HAP-1 (cell line): ENCODE results near the gene ITFG1.
"Not testable (repeated sequence)": the region's sequence is repeated elsewhere in the genome, so short reads cannot be mapped to it uniquely, and the experiment has no call there.

Experiments used
- DNase-seq, 2 experiments: peaks; one replicate each; pipeline ENCODE4 v3.0.0-alpha.2; 2016 to 2020; ENCODE audit warnings: low spot score in 2 of 2
- H3K27me3 ChIP-seq: fragments of 250-450 bp; sonication (Bioruptor Pico); 2 replicates; pipeline ENCODE4 v1.5.1; 2020; ENCODE audit warnings: low read depth, mild to moderate bottlenecking, moderate library complexity
- H3K36me3 ChIP-seq: fragments of 250-450 bp; sonication (Bioruptor Pico); replicated peaks from 2 replicates; pipeline ENCODE4 v1.5.1; 2020; ENCODE audit warnings: mild to moderate bottlenecking
- H3K4me1 ChIP-seq: fragments of 250-450 bp; sonication (Bioruptor Pico); 2 replicates; pipeline ENCODE4 v1.5.1; 2020; ENCODE audit warnings: mild to moderate bottlenecking
- H3K4me3 ChIP-seq: fragments of 250-450 bp; sonication (Bioruptor Pico); 2 replicates; pipeline ENCODE4 v1.5.1; 2020; ENCODE audit warnings: mild to moderate bottlenecking, moderate library complexity
- H3K9me3 ChIP-seq: fragments of 250-450 bp; sonication (Bioruptor Pico); 2 replicates; pipeline ENCODE4 v1.5.1; 2020; ENCODE audit warnings: mild to moderate bottlenecking, moderate library complexity
- in situ Hi-C: fragments of 300-500 bp; cut with MboI; formaldehyde crosslinking; loops from 3 replicates; pipeline ENCODE4 v1.14.3; 2020; ENCODE audit warnings: low sequenced_read_pairs, inconsistent platforms, mixed read lengths

The ITFG1 gene

DNA sequence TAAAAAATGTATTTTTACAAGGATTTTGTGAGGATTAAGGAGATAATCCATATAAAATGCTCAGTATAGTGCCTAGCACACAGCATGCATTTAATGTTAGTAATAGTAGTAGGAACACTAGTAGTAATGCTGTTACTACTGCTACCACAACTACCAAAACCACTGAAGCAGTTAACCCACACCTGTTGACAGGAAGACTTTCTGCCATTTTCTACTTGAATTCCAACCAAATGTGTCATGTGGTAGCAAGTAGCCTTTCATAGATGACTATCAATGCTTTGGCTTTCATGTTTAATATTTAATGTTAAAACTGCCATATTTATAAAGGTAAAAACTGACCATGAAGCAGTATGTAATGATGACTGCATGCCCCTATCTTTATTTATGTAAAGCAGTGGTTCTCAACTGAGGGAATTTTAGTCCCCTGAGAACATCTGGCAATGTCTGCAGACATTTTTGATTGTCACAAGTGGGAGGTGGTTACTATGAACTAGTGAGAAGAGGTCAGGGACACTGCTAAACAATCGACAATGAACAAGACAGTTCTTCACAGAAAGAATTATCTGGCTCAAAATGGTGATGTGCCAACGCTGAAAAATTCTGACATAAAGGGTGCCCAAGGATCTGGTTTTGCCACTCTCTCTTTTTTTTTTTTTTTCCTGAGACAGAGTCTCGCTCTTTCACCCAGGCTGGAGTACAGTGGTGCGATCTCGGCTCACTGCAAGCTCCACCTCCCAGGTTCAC is 89.4 kb downstream of the ITFG1 start:
- H3K4me1 ChIP-seq, result peaks cover 4% of the 10 kb centered on the region
- no peaks in the 10 kb centered on the region for H3K27me3 ChIP-seq
- no peaks in the 10 kb centered on the region for H3K9me3 ChIP-seq
- DNase-seq, result no peak
- peaks cover 5% of the 10 kb centered on the region; the same call in 1 of the 2 replicates for H3K36me3 ChIP-seq
- H3K4me3 ChIP-seq, result no peak overlapping the region
- in situ Hi-C loops, result no loop called here

GRCh38 chr16:47370536-47370935 is 90.3 kb downstream of the ITFG1 start:
- in situ Hi-C loops, result no loop called here
- Histone ChIP-seq H3K4me3 (no peak overlapping the region), H3K9me3 (no peaks in the 10 kb centered on the region), H3K36me3 (peaks cover 5% of the 10 kb centered on the region; the same call in 1 of the 2 replicates), H3K4me1 (peaks cover 7% of the 10 kb centered on the region), H3K27me3 (no peaks in the 10 kb centered on the region)
- no peak for DNase-seq

- H3K27me3 ChIP-seq, result no peaks in the 10 kb centered on the region
- no peaks in the 10 kb centered on the region for H3K36me3 ChIP-seq
- DNase-seq, result peak in 1 of 2 experiments; percentile 36
- H3K4me1 ChIP-seq, result peaks cover 7% of the 10 kb centered on the region
- no peaks in the 10 kb centered on the region for H3K9me3 ChIP-seq
- H3K4me3 ChIP-seq, result no peak overlapping the region
- in situ Hi-C loops, result no loop called here
Observed at GRCh38 chr16:47366228-47366627, 94.6 kb downstream of the ITFG1 start.

- Histone ChIP-seq H3K36me3 (no peaks in the 10 kb centered on the region), H3K4me1 (peaks cover 7% of the 10 kb centered on the region), H3K4me3 (no peak overlapping the region), H3K27me3 (no peaks in the 10 kb centered on the region), H3K9me3 (no peaks in the 10 kb centered on the region)
- in situ Hi-C loops, result no loop called here
- no peak for DNase-seq
Observed at GRCh38 chr16:47363761-47364160, 97.1 kb downstream of the ITFG1 start.

GRCh38 chr16:47359478-47359877 is 101.4 kb downstream of the ITFG1 start:
- no peaks in the 10 kb centered on the region for H3K36me3 ChIP-seq
- in situ Hi-C loops, result no loop called here

DNA sequence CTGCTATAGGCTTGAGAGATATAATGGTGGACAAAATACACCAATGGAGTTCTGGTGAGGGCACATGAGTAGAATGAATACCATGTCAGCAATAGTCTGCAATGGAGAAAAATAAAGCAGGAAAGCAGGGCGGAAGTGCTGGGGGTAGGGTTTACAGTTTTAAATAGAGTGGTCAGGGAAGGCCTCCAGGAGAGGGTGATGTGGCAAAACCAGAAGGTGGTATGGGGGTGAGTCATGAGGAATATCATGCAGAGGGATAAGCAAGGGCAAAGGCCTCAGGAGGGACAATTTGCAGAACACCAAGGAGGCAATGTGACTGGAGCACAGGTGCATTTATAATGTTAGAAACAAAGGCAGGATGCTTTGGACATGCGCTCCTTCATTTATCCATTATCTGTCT is 102.0 kb downstream of the ITFG1 start:
- in situ Hi-C loops, result no loop called here
- no peak for DNase-seq
- H3K4me3 ChIP-seq, result no peak overlapping the region
- H3K27me3 ChIP-seq, result no peaks in the 10 kb centered on the region
- no peaks in the 10 kb centered on the region for H3K36me3 ChIP-seq
- no peaks in the 10 kb centered on the region; the same call in 1 of the 2 replicates for H3K4me1 ChIP-seq
- H3K9me3 ChIP-seq, result peaks cover 2% of the 10 kb centered on the region; the same call in 1 of the 2 replicates

More at GRCh38 chr16:47359478-47359877, 101.4 kb downstream of the ITFG1 start:
- Histone ChIP-seq H3K27me3 (no peaks in the 10 kb centered on the region), H3K9me3 (no peaks in the 10 kb centered on the region), H3K4me3 (no peak overlapping the region), H3K4me1 (no peaks in the 10 kb centered on the region; the same call in 1 of the 2 replicates)
- DNase-seq, result peak in 1 of 2 experiments; percentile 21

GRCh38 chr16:47349029-47349428 is 111.8 kb downstream of the ITFG1 start:
- H3K4me1 ChIP-seq, DNase-seq, H3K4me3 ChIP-seq, H3K36me3 ChIP-seq, H3K9me3 ChIP-seq, H3K27me3 ChIP-seq, in situ Hi-C loops: not testable (repeated sequence)

DNA sequence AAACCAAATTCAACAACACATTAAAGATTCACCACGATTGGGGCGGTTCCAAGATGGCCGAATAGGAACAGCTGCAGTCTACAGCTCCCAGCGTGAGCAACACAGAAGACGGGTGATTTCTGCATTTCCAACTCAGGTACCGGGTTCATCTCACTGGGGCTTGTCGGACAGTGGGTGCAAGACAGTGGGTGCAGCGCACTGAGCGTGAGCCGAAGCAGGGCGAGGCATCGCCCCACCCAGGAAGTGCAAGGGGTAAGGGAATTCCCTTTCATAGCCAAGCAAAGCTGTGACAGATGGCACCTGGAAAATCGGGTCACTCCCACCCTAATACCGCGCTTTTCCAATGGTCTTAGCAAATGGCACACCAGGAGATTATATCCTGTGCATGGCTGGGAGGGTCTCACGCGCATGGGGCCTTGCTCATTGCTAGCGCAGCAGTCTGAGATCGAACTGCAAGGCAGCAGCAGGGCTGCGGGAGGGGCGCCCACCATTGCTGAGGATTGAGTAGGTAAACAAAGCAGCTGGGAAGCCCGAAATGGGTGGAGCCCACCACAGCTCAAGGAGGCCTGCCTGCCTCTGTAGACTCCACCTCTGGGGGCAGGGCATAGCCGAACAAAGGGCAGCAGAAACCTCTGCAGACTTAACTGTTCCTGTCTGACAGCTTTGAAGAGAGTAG is 113.7 kb downstream of the ITFG1 start:
- H3K27me3 ChIP-seq, DNase-seq, in situ Hi-C loops, H3K9me3 ChIP-seq, H3K4me3 ChIP-seq, H3K36me3 ChIP-seq, H3K4me1 ChIP-seq: not testable (repeated sequence)

GRCh38 chr16:47342055-47342454 is 118.8 kb downstream of the ITFG1 start:
- Histone ChIP-seq H3K27me3 (no peaks in the 10 kb centered on the region), H3K4me1 (peaks cover 3% of the 10 kb centered on the region; the same call in 1 of the 2 replicates), H3K36me3 (no peaks in the 10 kb centered on the region), H3K4me3 (no peak overlapping the region), H3K9me3 (no peaks in the 10 kb centered on the region)
- in situ Hi-C loops, result no loop called here
- no peak for DNase-seq

DNA sequence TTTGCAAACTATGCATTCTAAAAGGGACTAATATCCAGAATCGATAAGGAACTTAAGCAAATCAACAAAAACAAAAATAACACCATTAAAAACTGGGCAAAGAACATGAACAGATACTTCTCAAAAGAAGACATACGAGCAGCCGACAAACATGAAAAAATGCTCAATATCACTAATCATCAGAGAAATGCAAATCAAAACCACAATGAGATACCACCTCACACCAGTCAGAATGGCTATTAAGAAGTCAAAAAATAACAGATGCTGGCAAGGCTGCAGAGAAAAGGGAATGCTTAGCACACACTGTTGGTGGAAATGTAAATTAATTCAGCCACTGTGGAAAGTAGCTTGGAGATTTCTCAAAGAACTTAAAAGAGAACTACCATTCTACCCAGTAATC is 130.3 kb downstream of the ITFG1 start:
- H3K36me3 ChIP-seq, H3K9me3 ChIP-seq, H3K4me1 ChIP-seq, H3K4me3 ChIP-seq, DNase-seq, H3K27me3 ChIP-seq, in situ Hi-C loops: not testable (repeated sequence)

GRCh38 chr16:47324309-47324708 is 136.6 kb downstream of the ITFG1 start:
- H3K4me3 ChIP-seq, H3K27me3 ChIP-seq, in situ Hi-C loops, DNase-seq, H3K9me3 ChIP-seq, H3K36me3 ChIP-seq, H3K4me1 ChIP-seq: not testable (repeated sequence)

DNA sequence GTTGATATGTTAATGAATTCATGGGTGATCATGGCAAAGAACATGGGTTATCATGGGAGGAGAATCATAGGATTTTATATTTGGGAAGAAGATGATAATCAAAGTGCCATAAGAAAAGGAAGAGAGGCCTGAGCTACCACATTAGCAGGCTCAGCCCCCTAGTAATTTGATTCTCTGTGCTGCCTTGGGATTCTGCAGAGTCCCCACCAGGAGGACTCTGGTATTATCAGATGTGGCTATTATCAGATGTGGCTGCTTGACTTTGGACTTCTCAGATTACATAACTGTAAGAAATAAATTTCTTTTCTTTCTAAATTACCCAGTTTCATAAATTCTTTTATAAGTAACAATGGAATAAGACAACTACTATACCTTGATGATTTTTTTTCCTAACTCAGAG is 137.6 kb downstream of the ITFG1 start:
- Histone ChIP-seq H3K4me1 (peaks cover 1% of the 10 kb centered on the region), H3K36me3 (no peaks in the 10 kb centered on the region), H3K27me3 (no peaks in the 10 kb centered on the region), H3K4me3 (no peak overlapping the region), H3K9me3 (no peaks in the 10 kb centered on the region)
- no peak for DNase-seq
- in situ Hi-C loops, result no loop called here

DNA sequence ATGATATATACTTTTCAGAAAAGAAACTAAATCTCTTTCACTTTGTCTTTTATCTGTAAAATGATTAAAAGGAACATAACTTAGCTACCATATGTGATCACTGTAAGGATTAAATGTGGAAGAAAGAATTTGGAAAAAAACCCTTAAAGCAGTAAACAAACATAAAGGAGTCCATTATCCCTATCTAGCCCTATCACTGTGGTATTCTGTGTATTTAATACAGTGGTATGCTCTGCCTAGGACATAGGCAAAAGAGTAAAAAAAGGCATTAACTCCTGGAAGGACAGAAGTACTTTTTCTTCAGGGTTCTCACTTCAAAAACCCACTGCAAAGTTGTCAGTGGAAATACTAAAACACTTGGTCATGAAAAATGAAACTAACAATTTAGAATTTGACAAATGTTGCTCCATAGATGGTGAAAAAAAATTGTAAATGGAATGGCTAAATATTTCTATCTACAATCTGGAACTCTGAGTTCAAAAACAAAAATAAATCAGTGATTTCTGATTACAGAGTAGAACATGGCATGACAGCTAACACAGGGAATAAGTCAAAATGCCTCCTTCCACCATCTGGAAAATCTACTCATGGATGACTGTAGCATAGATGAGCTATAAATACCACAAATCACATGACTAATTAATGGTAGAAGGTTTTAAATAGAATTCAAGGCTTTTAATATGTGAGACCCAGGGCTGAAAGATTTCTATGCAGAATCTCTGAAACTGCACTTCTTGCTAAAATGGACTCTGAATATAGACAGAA is 140.1 kb downstream of the ITFG1 start:
- DNase-seq, result no peak
- H3K4me1 ChIP-seq, result peaks cover 27% of the 10 kb centered on the region
- no peaks in the 10 kb centered on the region for H3K9me3 ChIP-seq
- H3K36me3 ChIP-seq, result no peaks in the 10 kb centered on the region
- no peak overlapping the region for H3K4me3 ChIP-seq
- in situ Hi-C loops, result no loop called here
- H3K27me3 ChIP-seq, result no peaks in the 10 kb centered on the region
